ENCODE measurements around the gene NR0B2. TPM values are rescaled to one million over a fixed set of nuclear protein-coding genes. Genes with fewer than 3 reads are reported as not detected.

The NR0B2 gene
- total RNA-seq, 1 donor from 2014 or later, result not detected

DNA sequence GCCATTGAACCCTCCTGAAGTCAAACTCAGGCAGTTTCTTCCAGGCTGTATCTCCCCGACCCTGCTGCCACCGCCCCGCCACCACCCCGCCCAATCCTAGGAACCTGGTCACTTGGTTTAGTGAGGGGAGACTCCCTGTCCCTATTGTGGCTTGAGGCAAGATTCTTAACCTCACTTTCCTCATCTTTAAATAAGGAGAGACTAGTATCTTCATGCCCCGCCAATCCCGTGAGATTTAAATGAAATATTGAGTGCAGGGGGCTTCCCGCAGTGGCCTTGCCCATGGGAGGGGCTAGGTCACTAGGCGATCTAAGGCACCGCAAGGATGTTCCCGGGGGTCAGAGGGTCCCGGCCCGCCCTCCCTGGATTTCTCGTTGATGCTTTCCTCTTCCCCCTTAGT lies 45.5 kb upstream of the NR0B2 start:
- TF ChIP-seq, protein P1, sequence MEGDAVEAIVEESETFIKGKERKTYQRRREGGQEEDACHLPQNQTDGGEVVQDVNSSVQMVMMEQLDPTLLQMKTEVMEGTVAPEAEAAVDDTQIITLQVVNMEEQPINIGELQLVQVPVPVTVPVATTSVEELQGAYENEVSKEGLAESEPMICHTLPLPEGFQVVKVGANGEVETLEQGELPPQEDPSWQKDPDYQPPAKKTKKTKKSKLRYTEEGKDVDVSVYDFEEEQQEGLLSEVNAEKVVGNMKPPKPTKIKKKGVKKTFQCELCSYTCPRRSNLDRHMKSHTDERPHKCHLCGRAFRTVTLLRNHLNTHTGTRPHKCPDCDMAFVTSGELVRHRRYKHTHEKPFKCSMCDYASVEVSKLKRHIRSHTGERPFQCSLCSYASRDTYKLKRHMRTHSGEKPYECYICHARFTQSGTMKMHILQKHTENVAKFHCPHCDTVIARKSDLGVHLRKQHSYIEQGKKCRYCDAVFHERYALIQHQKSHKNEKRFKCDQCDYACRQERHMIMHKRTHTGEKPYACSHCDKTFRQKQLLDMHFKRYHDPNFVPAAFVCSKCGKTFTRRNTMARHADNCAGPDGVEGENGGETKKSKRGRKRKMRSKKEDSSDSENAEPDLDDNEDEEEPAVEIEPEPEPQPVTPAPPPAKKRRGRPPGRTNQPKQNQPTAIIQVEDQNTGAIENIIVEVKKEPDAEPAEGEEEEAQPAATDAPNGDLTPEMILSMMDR (IDR thresholded peaks at IDR 0.05), result no peak
- TF ChIP-seq POLR2AphosphoS5 (IDR thresholded peaks at IDR 0.05; ENCODE audit: insufficient read depth in 1 of 2, low read depth in 1 of 2) (no peak), POLR2A (IDR thresholded peaks at IDR 0.05) (no peak)
- Histone ChIP-seq H3K36me3 (no peaks in the 10 kb centered on the region), H3K27me3 (peaks cover 10% of the 10 kb centered on the region), H3K27ac (no peak overlapping the region), H3K4me1 (peaks cover 12% of the 10 kb centered on the region), H3K9me3 (no peaks in the 10 kb centered on the region), H3K4me3 (peak overlapping the region; percentile 39 to 67)
- DNase-seq (ENCODE audit: extremely low spot score in 2 of 2), result no peak
- intact Hi-C loops (cut with DNase I), result no loop called here

DNA sequence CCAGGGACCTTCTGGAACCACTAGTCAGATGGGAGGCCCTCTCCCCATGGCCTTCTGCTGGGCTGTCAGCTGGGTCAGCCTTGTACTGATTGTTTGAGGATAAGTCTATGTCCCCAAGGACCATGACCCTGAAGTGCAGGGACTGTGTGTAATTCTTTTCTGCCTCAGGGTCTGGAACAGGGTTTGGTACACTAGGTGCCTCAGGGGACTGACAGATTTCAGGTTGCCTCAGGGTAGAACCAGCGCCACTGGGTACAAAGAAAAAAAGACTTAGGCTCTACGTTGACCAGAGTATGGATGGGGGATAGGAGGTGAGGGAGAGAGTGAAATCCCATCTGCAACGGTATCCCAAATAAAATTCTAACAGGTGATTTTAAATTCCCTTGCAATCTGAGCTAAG lies 43.5 kb upstream of the NR0B2 start:
- DNase-seq (ENCODE audit: extremely low spot score in 2 of 2), result no peak
- no peaks in the 10 kb centered on the region for H3K9me3 ChIP-seq
- peaks cover 12% of the 10 kb centered on the region for H3K4me1 ChIP-seq
- TF ChIP-seq, protein P1 (IDR thresholded peaks at IDR 0.05), result no peak
- TF ChIP-seq POLR2A (IDR thresholded peaks at IDR 0.05), result no peak
- TF ChIP-seq POLR2AphosphoS5 (IDR thresholded peaks at IDR 0.05; ENCODE audit: insufficient read depth in 1 of 2, low read depth in 1 of 2), result no peak
- intact Hi-C loops (cut with DNase I), result no loop called here
- H3K27me3 ChIP-seq, result peaks cover 10% of the 10 kb centered on the region
- H3K27ac ChIP-seq, result no peak overlapping the region
- H3K4me3 ChIP-seq, result no peak overlapping the region
- no peaks in the 10 kb centered on the region for H3K36me3 ChIP-seq

DNA sequence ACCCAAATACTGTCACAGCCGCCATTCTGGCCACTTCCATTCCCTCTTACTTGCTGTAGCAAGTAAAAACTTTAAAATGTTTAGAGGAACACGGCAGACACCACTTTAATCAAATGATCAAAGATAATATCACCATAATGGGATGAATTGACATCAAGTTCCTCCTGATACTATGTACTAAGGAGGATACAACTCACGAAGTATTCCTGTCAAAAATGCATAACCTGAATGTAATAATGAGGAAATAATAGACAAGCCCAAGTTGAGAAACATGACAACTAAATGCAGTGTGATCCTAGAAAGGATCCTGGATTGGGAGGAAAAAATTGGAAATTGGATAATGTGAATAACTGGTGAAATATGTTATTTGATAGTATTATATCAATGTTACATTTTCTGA lies 42.5 kb upstream of the NR0B2 start:
- no peak for TF ChIP-seq POLR2AphosphoS5 (IDR thresholded peaks at IDR 0.05; ENCODE audit: insufficient read depth in 1 of 2, low read depth in 1 of 2)
- TF ChIP-seq POLR2A (IDR thresholded peaks at IDR 0.05), result no peak
- TF ChIP-seq, protein P1 (IDR thresholded peaks at IDR 0.05), result no peak
- H3K36me3 ChIP-seq, result no peaks in the 10 kb centered on the region
- no peaks in the 10 kb centered on the region for H3K9me3 ChIP-seq
- H3K27ac ChIP-seq, result no peak overlapping the region
- peaks cover 12% of the 10 kb centered on the region for H3K4me1 ChIP-seq
- DNase-seq (ENCODE audit: extremely low spot score in 2 of 2), result no peak
- no peak overlapping the region for H3K4me3 ChIP-seq
- intact Hi-C loops (cut with DNase I), result no loop called here
- H3K27me3 ChIP-seq, result peaks cover 10% of the 10 kb centered on the region

DNA sequence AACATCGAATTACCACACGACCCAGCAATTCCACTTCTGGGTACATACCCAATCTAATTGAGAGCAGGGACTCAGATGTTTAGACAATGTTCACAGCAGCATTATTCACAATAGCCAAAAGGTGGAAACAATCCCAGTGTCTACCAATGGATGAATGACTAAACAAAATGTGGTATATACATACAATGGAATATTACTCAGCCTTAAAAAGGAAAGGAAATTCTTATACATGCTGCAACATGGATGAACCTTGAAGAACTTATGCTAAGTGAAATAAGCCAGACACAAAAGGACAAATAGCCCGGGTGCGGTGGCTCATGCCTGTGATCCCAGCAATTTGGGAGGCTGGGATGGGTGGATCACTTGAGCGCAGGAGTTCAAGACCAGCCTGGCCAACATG lies 39.6 kb upstream of the NR0B2 start:
- Histone ChIP-seq H3K36me3 (no peaks in the 10 kb centered on the region), H3K4me3 (no peak overlapping the region), H3K27me3 (no peaks in the 10 kb centered on the region), H3K27ac (no peak overlapping the region), H3K4me1 (peaks cover 7% of the 10 kb centered on the region), H3K9me3 (no peaks in the 10 kb centered on the region)
- DNase-seq (ENCODE audit: extremely low spot score in 2 of 2), result no peak
- no peak for TF ChIP-seq POLR2AphosphoS5 (IDR thresholded peaks at IDR 0.05; ENCODE audit: insufficient read depth in 1 of 2, low read depth in 1 of 2)
- TF ChIP-seq POLR2A (IDR thresholded peaks at IDR 0.05), result no peak
- TF ChIP-seq, protein P1 (IDR thresholded peaks at IDR 0.05), result no peak
- intact Hi-C loops (cut with DNase I), result no loop called here

DNA sequence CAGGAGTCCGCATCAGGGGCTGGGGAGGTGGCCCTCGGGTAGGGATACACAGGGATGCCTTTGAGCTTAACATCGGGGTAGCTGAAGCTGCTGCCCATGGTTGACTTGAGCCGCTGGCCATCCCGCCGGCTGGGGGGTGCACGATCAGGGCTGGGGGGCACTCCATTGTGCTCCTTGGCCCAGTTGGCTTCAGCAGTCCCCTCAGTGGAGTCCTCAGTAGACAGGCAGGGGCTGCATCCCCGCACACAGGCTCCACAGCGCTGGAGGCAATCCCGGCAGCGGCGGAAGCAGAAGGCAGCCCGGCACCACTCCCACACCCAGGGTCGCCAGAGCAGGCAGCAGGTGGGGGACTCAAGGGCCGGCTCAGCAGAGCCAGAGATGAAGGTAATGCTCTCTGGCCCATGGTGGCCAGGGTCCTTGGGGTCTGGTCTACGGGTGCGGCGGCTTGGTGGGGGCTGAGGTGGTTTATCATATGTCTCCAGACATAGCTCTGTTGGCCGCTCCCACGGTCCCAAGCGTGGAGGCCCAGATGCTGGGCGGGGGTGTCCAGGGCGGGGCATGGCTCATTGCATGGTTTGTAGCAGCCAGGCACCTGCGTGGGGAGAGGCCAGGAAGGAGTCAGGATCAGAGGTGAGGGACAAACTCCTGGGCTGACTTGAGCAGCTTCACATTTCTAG lies 38.2 kb upstream of the NR0B2 start:
- Histone ChIP-seq H3K27me3 (no peaks in the 10 kb centered on the region), H3K27ac (no peak overlapping the region), H3K36me3 (peaks cover 0 to 2% of the 10 kb centered on the region in 2 donors), H3K9me3 (no peaks in the 10 kb centered on the region), H3K4me3 (no peak overlapping the region), H3K4me1 (peaks cover 7% of the 10 kb centered on the region)
- intact Hi-C loops (cut with DNase I), result no loop called here
- DNase-seq (ENCODE audit: extremely low spot score in 2 of 2), result no peak
- TF ChIP-seq, protein P1 (IDR thresholded peaks at IDR 0.05), result no peak
- TF ChIP-seq POLR2A (IDR thresholded peaks at IDR 0.05) (no peak), POLR2AphosphoS5 (IDR thresholded peaks at IDR 0.05; ENCODE audit: insufficient read depth in 1 of 2, low read depth in 1 of 2) (no peak)

All from vagina (tissue), 2 donors.